Measurements from ENCODE around the gene GDF7. TPM values are rescaled to one million over a fixed set of nuclear protein-coding genes. Genes with fewer than 3 reads are reported as not detected.

The GDF7 gene
- polyA plus RNA-seq, 1 of the 3 experiments (the other 2 are of a cell fraction): 0.02 TPM

GRCh38 chr2:20649976-20650375 is 17.0 kb upstream of the GDF7 start:
- no peak for TF ChIP-seq JUND (IDR thresholded peaks at IDR 0.05)
- no peak for TF ChIP-seq RAD21 (IDR thresholded peaks at IDR 0.05; ENCODE audit: low read length)
- Histone ChIP-seq H3K27me3 (ENCODE audit: insufficient read depth) (peaks cover 7% of the 10 kb centered on the region; the same call in 1 of the 2 replicates), H2AFZ (ENCODE audit: low read depth) (no peak overlapping the region), H3K4me2 (peak overlapping the region; percentile 93), H4K20me1 (ENCODE audit: insufficient read depth) (no peaks in the 10 kb centered on the region), H3K36me3 (replicated peaks in 1 of 2; ENCODE audit: control insufficient read depth in 1 of 2, insufficient read depth in 2 of 2, low read length in 1 of 2) (peaks cover 0 to 3% of the 10 kb centered on the region in 2 experiments), H3K9ac (peak overlapping the region; percentile 83; the same call in 1 of the 2 replicates), H3F3A (replicated peaks; ENCODE audit: insufficient read depth) (no peaks in the 10 kb centered on the region), H3K4me1 (ENCODE audit: control insufficient read depth in 1 of 2, insufficient read depth in 2 of 2, low read depth in 1 of 2, low read length in 1 of 2) (peaks cover 13 to 18% of the 10 kb centered on the region in 2 experiments; a peak in 2 of 4 replicates), H3K4me3 (ENCODE audit: low read depth in 2 of 2, low read length in 1 of 2) (peak overlapping the region; percentile 76 to 93), H3K9me3 (no peaks in the 10 kb centered on the region), H3K9me2 (no peaks in the 10 kb centered on the region), H3K79me2 (ENCODE audit: insufficient read depth) (no peaks in the 10 kb centered on the region), H3K27ac (ENCODE audit: low read depth in 2 of 2, low read length in 1 of 2) (no peak overlapping the region)
- ChIA-PET POLR2A (interaction anchor here (1.6 to 5.9 kb wide), 3 partner anchors 8 to 203 kb away, joined by 5 to 40 read pairs (median 11); partner anchors contain the start of gene RHOB), CTCF (interaction anchor here (0.6 to 10.9 kb wide), 43 partner anchors 8 to 456 kb away, joined by 3 to 156 read pairs (median 5); partner anchors contain the start of genes GDF7 and RHOB)
- DNase-seq: no peak
- WGBS (ENCODE audit: low lambda C conversion rate): 83% methylated on average over 7 of the region's 7 CpGs

- Histone ChIP-seq H2AFZ (ENCODE audit: low read depth) (peak overlapping the region; percentile 72), H3F3A (replicated peaks; ENCODE audit: insufficient read depth) (no peaks in the 10 kb centered on the region), H3K27ac (ENCODE audit: low read depth in 2 of 2, low read length in 1 of 2) (peak overlapping the region; percentile 38 to 56; a peak in 3 of 4 replicates), H3K4me3 (ENCODE audit: low read depth in 2 of 2, low read length in 1 of 2) (peak overlapping the region; percentile 76 to 93), H3K9me2 (no peaks in the 10 kb centered on the region), H3K4me1 (ENCODE audit: control insufficient read depth in 1 of 2, insufficient read depth in 2 of 2, low read depth in 1 of 2, low read length in 1 of 2) (peaks cover 13 to 18% of the 10 kb centered on the region in 2 experiments; a peak in 2 of 4 replicates), H3K9ac (peak overlapping the region; percentile 83), H4K20me1 (ENCODE audit: insufficient read depth) (no peaks in the 10 kb centered on the region), H3K79me2 (ENCODE audit: insufficient read depth) (no peaks in the 10 kb centered on the region), H3K9me3 (no peaks in the 10 kb centered on the region), H3K36me3 (replicated peaks in 1 of 2; ENCODE audit: control insufficient read depth in 1 of 2, insufficient read depth in 2 of 2, low read length in 1 of 2) (no peaks in the 10 kb centered on the region), H3K27me3 (ENCODE audit: insufficient read depth) (peaks cover 9% of the 10 kb centered on the region; the same call in 1 of the 2 replicates), H3K4me2 (peak overlapping the region; percentile 93)
- ChIA-PET CTCF (interaction anchor here (0.6 to 10.9 kb wide), 58 partner anchors 8 to 514 kb away, joined by 3 to 156 read pairs (median 5); partner anchors contain the start of genes GDF7 and RHOB), POLR2A (interaction anchor here (1.0 to 5.9 kb wide), 7 partner anchors 8 to 301 kb away, joined by 3 to 40 read pairs (median 4); partner anchors contain the start of genes LDAH and RHOB)
- TF ChIP-seq TEAD4 (IDR thresholded peaks at IDR 0.05; ENCODE audit: borderline replicate concordance, insufficient read depth) (no peak), EP300 (IDR thresholded peaks at IDR 0.05; ENCODE audit: borderline replicate concordance in 1 of 2, low read depth in 1 of 2, low read length in 1 of 2) (0 out of 4 replicates have a peak, but pooled peaks of 1 of the 2 experiments have one; percentile 3), FOSL2 (IDR thresholded peaks at IDR 0.05; ENCODE audit: borderline replicate concordance, low read depth) (no peak), FOXM1 (IDR thresholded peaks at IDR 0.05; ENCODE audit: low read depth) (no peak)
- 9% methylated on average over 17 of the region's 19 CpGs for WGBS (ENCODE audit: low lambda C conversion rate)
- DNase-seq: peak; percentile 85
These were observed 16.5 kb upstream of the GDF7 start for GRCh38 chr2:20650393-20650876.

- peak; percentile 100 for DNase-seq
- no peaks in the 10 kb centered on the region for H4K20me1 ChIP-seq (ENCODE audit: insufficient read depth)
- WGBS (ENCODE audit: low lambda C conversion rate): 5% methylated on average over 32 of the region's 72 CpGs
- H3K9ac ChIP-seq: peak within 1 kb of the TSS; percentile 83
- POLR2A ChIA-PET: interaction anchor here (1.0 to 5.9 kb wide), 7 partner anchors 9 to 302 kb away, joined by 3 to 40 read pairs (median 4); partner anchors contain the start of genes LDAH and RHOB
- no peaks in the 10 kb centered on the region for H3K9me2 ChIP-seq
- peak within 1 kb of the TSS; percentile 76 to 93 for H3K4me3 ChIP-seq (ENCODE audit: low read depth in 2 of 2, low read length in 1 of 2)
- no peaks in the 10 kb centered on the region for H3K36me3 ChIP-seq (replicated peaks in 1 of 2; ENCODE audit: control insufficient read depth in 1 of 2, insufficient read depth in 2 of 2, low read length in 1 of 2)
- H3K27ac ChIP-seq (ENCODE audit: low read depth in 2 of 2, low read length in 1 of 2): peak within 1 kb of the TSS; percentile 48 to 91
- H2AFZ ChIP-seq (ENCODE audit: low read depth): peak within 1 kb of the TSS; percentile 99
- CTCF ChIA-PET: interaction anchor here (0.6 to 10.9 kb wide), 82 partner anchors 9 to 514 kb away, joined by 3 to 156 read pairs (median 4); partner anchors contain the start of genes GDF7 and RHOB
- H3F3A ChIP-seq (replicated peaks; ENCODE audit: insufficient read depth): no peaks in the 10 kb centered on the region
- H3K4me1 ChIP-seq (ENCODE audit: control insufficient read depth in 1 of 2, insufficient read depth in 2 of 2, low read depth in 1 of 2, low read length in 1 of 2): peaks cover 13 to 18% of the 10 kb centered on the region in 2 experiments; a peak in 2 of 4 replicates
- no peaks in the 10 kb centered on the region for H3K79me2 ChIP-seq (ENCODE audit: insufficient read depth)
- peak within 1 kb of the TSS; percentile 93 for H3K4me2 ChIP-seq
- no peaks in the 10 kb centered on the region for H3K9me3 ChIP-seq
- peaks cover 9% of the 10 kb centered on the region; the same call in 1 of the 2 replicates for H3K27me3 ChIP-seq (ENCODE audit: insufficient read depth)
- peak; percentile 63; the same call in 1 of the 2 replicates for TF ChIP-seq SIN3A (IDR thresholded peaks at IDR 0.05; ENCODE audit: borderline replicate concordance, low read depth, low read length)
- TF ChIP-seq MAX (IDR thresholded peaks at IDR 0.05; ENCODE audit: low read depth): peak; percentile 29; the same call in 1 of the 2 replicates
- TF ChIP-seq RFX5 (IDR thresholded peaks at IDR 0.05; ENCODE audit: low read length): peak; percentile 67; the same call in 1 of the 2 replicates
- TF ChIP-seq EP300 (IDR thresholded peaks at IDR 0.05; ENCODE audit: borderline replicate concordance in 1 of 2, low read depth in 1 of 2, low read length in 1 of 2): 0 out of 4 replicates have a peak, but pooled peaks of 1 of the 2 experiments have one; percentile 23
- TF ChIP-seq USF1 (IDR thresholded peaks at IDR 0.05; ENCODE audit: borderline replicate concordance, low read depth): peak; percentile 89
- peak; percentile 51; the same call in 1 of the 2 replicates for TF ChIP-seq TAF1 (IDR thresholded peaks at IDR 0.05; ENCODE audit: borderline replicate concordance, low read depth, low read length)
- TF ChIP-seq GATA2 (CRISPR knock-in tag; IDR thresholded peaks at IDR 0.05): no peak
- TF ChIP-seq GABPA (IDR thresholded peaks at IDR 0.05; ENCODE audit: low read depth): no peak
- TF ChIP-seq CTCF (IDR thresholded peaks at IDR 0.05): peak; percentile 66
These were observed 15.8 kb upstream of the GDF7 start, which contains the start of gene HS1BP3 for GRCh38 chr2:20650877-20651730. Gene HS1BP3 (minus strand): TSS chr2:20651098. CDS start chr2:20651063, 35 bp downstream.
